K562 (cell line): ENCODE data around the gene TTK. TPM values are rescaled to one million over a fixed set of nuclear protein-coding genes. Genes with fewer than 3 reads are reported as not detected.

Experiments used
- ATAC-seq: fragments of 200-7000 bp; cut with Tn5 transposase; 3 replicates; pipeline ENCODE4 v1.9.1; 2020; ENCODE audit warnings: moderate library complexity
- BruUV-seq: library from RNA; stranded (reverse); fragments of 400-500 nt; replicated peaks from 2 replicates; lab custom pipeline; 2021; lab: Mats Ljungman, UMichigan
- CTCF ChIA-PET: fragments of 300-600 bp; formaldehyde crosslinking; extraction: SDS; loops from one replicate; lab custom pipeline; 2021; ENCODE audit warnings: low intra/inter-chr PET ratio; lab: Yijun Ruan, JAX
- POLR2A ChIA-PET: fragments of 300-600, 350-650 bp; sonication (Branson Sonifier 250); formaldehyde crosslinking; extraction: SDS; loops from one replicate; lab custom pipeline; 2021; ENCODE audit warnings: antibody characterized with exemption, inconsistent platforms; lab: Yijun Ruan, JAX
- DNase-seq, 4 experiments: peaks; one replicate each; pipeline versions ENCODE4 v3.0.0 to v3.0.0-alpha.2; 2011 to 2018; ENCODE audit warnings: low spot score in 3 of 4, mixed read lengths in 3 of 4; ENCODE audit errors: extremely low read depth in 1 of 4
- FAIRE-seq: peaks from 2 replicates; lab custom pipeline; 2011; peaks lifted over from hg19 to GRCh38; lab: Jason Lieb, UNC
- H2AFZ ChIP-seq: 2 replicates; pipeline ENCODE4 v1.6.0; 2011; ENCODE audit warnings: low read depth, low read length, control low read depth, inconsistent platforms
- H3K27ac ChIP-seq: fragments of 200-600 bp; 3 replicates; pipeline ENCODE4 v1.8.0; 2011; ENCODE audit warnings: low read depth, mild to moderate bottlenecking, control low read depth, inconsistent platforms, low read length, moderate library complexity, mixed read lengths; ENCODE audit errors: extremely low read depth
- H3K27me3 ChIP-seq, 2 experiments: fragments of 300-600 bp in 1 of 2; 2 replicates in 1 of 2; 3 replicates in 1 of 2; pipeline versions ENCODE4 v1.6.0 to v1.8.0; 2011; ENCODE audit warnings: inconsistent platforms in 2 of 2, low read length in 2 of 2, mild to moderate bottlenecking in 1 of 2, mixed read lengths in 1 of 2, moderate library complexity in 1 of 2; ENCODE audit not compliant: control insufficient read depth in 2 of 2, insufficient read depth in 2 of 2
- H3K36me3 ChIP-seq: fragments of 300-600 bp; 3 replicates; pipeline ENCODE4 v1.8.0; 2011; ENCODE audit warnings: mild to moderate bottlenecking, low read length, inconsistent platforms; ENCODE audit not compliant: control insufficient read depth, insufficient read depth
- H3K4me1 ChIP-seq, 2 experiments: fragments of 200-600 bp in 1 of 2; replicated peaks in 1 of 2; 2 replicates in 1 of 2; 3 replicates in 1 of 2; pipeline versions ENCODE4 v1.5.1 to v1.8.0; 2011; ENCODE audit warnings: inconsistent platforms in 2 of 2, low read length in 2 of 2, mild to moderate bottlenecking in 1 of 2, mixed read lengths in 1 of 2, moderate library complexity in 1 of 2; ENCODE audit not compliant: control insufficient read depth in 2 of 2, insufficient read depth in 2 of 2
- H3K4me2 ChIP-seq: 2 replicates; pipeline ENCODE4 v1.6.1; 2011; ENCODE audit warnings: low read length, control low read depth, inconsistent platforms, mixed read lengths; ENCODE audit not compliant: insufficient read depth
- H3K4me3 ChIP-seq: fragments of 200-600 bp; sonication (generic), shearing (Covaris generic); 2 replicates; pipeline ENCODE4 v1.5.1; 2016; ENCODE audit warnings: control low read depth, inconsistent platforms
- H3K79me2 ChIP-seq: fragments of 200-600 bp; 3 replicates; pipeline ENCODE4 v1.8.0; 2011; ENCODE audit warnings: low read length, inconsistent platforms; ENCODE audit not compliant: control insufficient read depth, insufficient read depth
- H3K9ac ChIP-seq, 2 experiments: 2 replicates each; pipeline versions ENCODE4 v1.6.0 to v1.6.1; 2011; ENCODE audit warnings: low read depth in 2 of 2, low read length in 2 of 2, control low read depth in 1 of 2, inconsistent platforms in 1 of 2, mild to moderate bottlenecking in 1 of 2, mixed read lengths in 1 of 2; ENCODE audit not compliant: insufficient read depth in 1 of 2
- H3K9me1 ChIP-seq: one replicate; pipeline ENCODE4 v1.6.0; 2011; ENCODE audit warnings: inconsistent platforms, mild to moderate bottlenecking, low read length, moderate library complexity; ENCODE audit not compliant: control insufficient read depth, insufficient read depth
- H3K9me3 ChIP-seq: replicated peaks from 2 replicates; pipeline ENCODE4 v1.5.1; 2011; ENCODE audit warnings: low read depth, low read length, inconsistent platforms; ENCODE audit not compliant: control insufficient read depth, insufficient read depth
- H4K20me1 ChIP-seq: replicated peaks from 2 replicates; pipeline ENCODE4 v1.6.1; 2011; ENCODE audit warnings: low read length, inconsistent platforms, mixed read lengths; ENCODE audit not compliant: control insufficient read depth, insufficient read depth
- KDM4B ChIP-seq, 2 experiments: fragments of 450-650 bp in 1 of 2; sonication (generic) in 1 of 2; IDR thresholded peaks; 2 replicates each; pipeline ENCODE4 v1.6.1; 2016 to 2017; ENCODE audit warnings: borderline replicate concordance in 2 of 2, antibody characterized with exemption in 1 of 2, low read depth in 1 of 2, mild to moderate bottlenecking in 1 of 2
- MXD1 ChIP-seq: fragments of 250-450 bp; sonication (Bioruptor Pico); IDR thresholded peaks from 2 replicates; pipeline ENCODE4 v1.8.0; 2021; ENCODE audit warnings: borderline replicate concordance, mild to moderate bottlenecking, moderate library complexity; ENCODE audit not compliant: poor library complexity, severe bottlenecking
- POLR2G ChIP-seq: fragments of 200-400 bp; formaldehyde crosslinking; IDR thresholded peaks from 2 replicates; pipeline ENCODE4 v1.6.1; 2017; ENCODE audit warnings: low read depth, mild to moderate bottlenecking, antibody characterized with exemption, low read length, moderate library complexity
- POLR3G ChIP-seq: IDR thresholded peaks from 2 replicates; pipeline ENCODE4 v1.6.1; 2011; ENCODE audit not compliant: insufficient read length, insufficient replicate concordance; ENCODE audit errors: extremely low read depth
- RBM15 ChIP-seq: fragments of 200-400 bp; formaldehyde crosslinking; IDR thresholded peaks from 2 replicates; pipeline ENCODE4 v1.6.1; 2018; ENCODE audit warnings: mild to moderate bottlenecking, low read length, moderate library complexity; ENCODE audit not compliant: insufficient read depth
- ZNF140 ChIP-seq: fragments of 250-450 bp; sonication (Bioruptor Pico); IDR thresholded peaks from 2 replicates; pipeline ENCODE4 v1.8.0; 2021; ENCODE audit warnings: moderate library complexity, mild to moderate bottlenecking, inconsistent platforms
- ZNF311 ChIP-seq: fragments of 250-450 bp; sonication (Bioruptor Pico); IDR thresholded peaks from 2 replicates; pipeline ENCODE4 v1.4.0; 2020; ENCODE audit warnings: mild to moderate bottlenecking, moderate library complexity
- ZNF668 ChIP-seq: fragments of 250-450 bp; sonication (Bioruptor Pico); IDR thresholded peaks from 2 replicates; pipeline ENCODE4 v1.8.0; 2022; ENCODE audit warnings: mild to moderate bottlenecking, inconsistent platforms
- ZNF740 ChIP-seq, 3 experiments: fragments of 200-800 bp in 1 of 3; sonication (Bioruptor generic) in 1 of 3; sonication (generic) in 1 of 3; formaldehyde crosslinking in 1 of 3; IDR thresholded peaks; 2 replicates each; pipeline versions ENCODE4 v1.6.1 to v1.8.0; 2016 to 2022; ENCODE audit warnings: mild to moderate bottlenecking in 2 of 3, missing compliant biosample characterization in 2 of 3, missing genetic modification characterization in 2 of 3, missing genetic modification reagents in 1 of 3
- ZNF75A ChIP-seq: fragments of 450-650 bp; formaldehyde crosslinking; IDR thresholded peaks from 2 replicates; pipeline ENCODE4 v1.4.0; 2020; ENCODE audit warnings: mild to moderate bottlenecking
- WGBS: fragments of 100-300 bp; shearing (Covaris generic); methylation state at CpG from one replicate; pipeline ENCODE4 v1.1.6; 2016; ENCODE audit warnings: low coverage, mixed read lengths; ENCODE audit not compliant: insufficient coverage; ENCODE audit errors: missing lambda C conversion rate; 5-methylcytosine and 5-hydroxymethylcytosine counted together
- in situ Hi-C: fragments of 300-500 bp; cut with MboI; formaldehyde crosslinking; loops from 4 replicates; pipeline ENCODE4 v1.15.0; 2018; ENCODE audit warnings: inconsistent platforms, mixed read lengths
- intact Hi-C: fragments of 100-400 bp; cut with micrococcal nuclease; formaldehyde crosslinking; loops from 2 replicates; pipeline ENCODE4 v1.14.2; 2022
- polyA plus RNA-seq, 8 experiments: library from polyadenylated mRNA; depleted of rRNA in 4 of 8; stranded (reverse) in 5 of 8; unstranded in 3 of 8; fragments of >200 nt; fragmentation: Nextera tagmentation in 2 of 8; fragmentation: Illumina TruSeq in 1 of 8; extraction: Ambion mirVana in 2 of 8; extraction: Trizol in 1 of 8; gene quantifications; 2 replicates each; pipeline versions ENCODE4 v1.2.1 to v1.2.3, GENCODE V29; 2011 to 2014; ENCODE audit warnings: inconsistent platforms in 1 of 8, missing spikeins in 1 of 8
- total RNA-seq, 7 experiments: library from RNA; depleted of rRNA in 6 of 7; stranded (reverse); fragments of >200 nt in 6 of 7; fragmentation: Illumina TruSeq in 2 of 7; extraction: Trizol in 2 of 7; gene quantifications; 2 replicates each; pipeline versions ENCODE4 v1.2.1 to v1.2.3, GENCODE V29; 2011 to 2021; ENCODE audit warnings: low replicate concordance in 1 of 7
- TF ChIP-seq, protein P1 (sequence below), 2 experiments: IDR thresholded peaks in 1 of 2; conservative IDR thresholded peaks in 1 of 2; 2 replicates each; pipeline ENCODE4 v1.6.1; 2016; ENCODE audit warnings: low read depth in 2 of 2, mild to moderate bottlenecking in 1 of 2, missing compliant biosample characterization in 1 of 2, missing genetic modification characterization in 1 of 2, moderate library complexity in 1 of 2

Gene TTK
- total and polyA plus RNA-seq, 9 of the 15 experiments (the other 6 are each of a cell fraction or from before 2014, with no cell fraction given), result 32.7 to 58.9 (median 52.8) TPM

DNA sequence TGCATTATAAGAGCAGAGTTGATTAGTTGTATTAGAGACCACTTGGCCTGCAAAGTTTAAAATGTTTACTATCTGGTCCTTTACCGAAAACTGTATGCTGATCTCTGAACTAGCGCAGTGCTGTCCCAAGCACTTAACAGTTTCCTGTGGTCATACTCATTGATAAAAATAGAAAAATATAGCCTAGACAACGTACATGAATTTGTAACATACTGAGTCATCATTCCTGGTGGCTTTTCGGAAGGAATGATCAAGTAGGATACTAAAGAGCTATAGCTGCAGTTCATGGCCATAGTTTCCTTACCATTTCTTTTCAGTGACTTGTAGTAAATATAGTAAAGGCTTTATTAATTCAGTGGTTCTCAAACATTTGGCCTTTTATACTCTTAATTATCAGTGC, 18.4 kb downstream of the TTK start:
- H3K4me2 ChIP-seq, result no peak overlapping the region
- BruUV-seq, result no TSS peak
- no peak overlapping the region for H3K27ac ChIP-seq
- no peak for DNase-seq
- CTCF ChIA-PET, result no interaction called here
- H4K20me1 ChIP-seq, result no peaks in the 10 kb centered on the region
- no peaks in the 10 kb centered on the region for H3K79me2 ChIP-seq
- no peaks in the 10 kb centered on the region for H3K9me3 ChIP-seq
- ATAC-seq, result no peak
- intact Hi-C loops, result no loop called here
- no peak overlapping the region for H3K9ac ChIP-seq
- 69% methylated on average over 4 of the region's 4 CpGs for WGBS
- no peak overlapping the region for H3K4me3 ChIP-seq
- POLR2A ChIA-PET, result no interaction called here
- in situ Hi-C loops, result no loop called here
- no peaks in the 10 kb centered on the region for H3K9me1 ChIP-seq
- no peak overlapping the region for H2AFZ ChIP-seq
- FAIRE-seq, result no peak
- H3K4me1 ChIP-seq, result no peaks in the 10 kb centered on the region
- H3K36me3 ChIP-seq, result peaks cover 52% of the 10 kb centered on the region
- H3K27me3 ChIP-seq, result no peaks in the 10 kb centered on the region
- no peak for TF ChIP-seq MXD1
- no peak for TF ChIP-seq ZNF668 (CRISPR knock-in tag)
- TF ChIP-seq, protein P1, sequence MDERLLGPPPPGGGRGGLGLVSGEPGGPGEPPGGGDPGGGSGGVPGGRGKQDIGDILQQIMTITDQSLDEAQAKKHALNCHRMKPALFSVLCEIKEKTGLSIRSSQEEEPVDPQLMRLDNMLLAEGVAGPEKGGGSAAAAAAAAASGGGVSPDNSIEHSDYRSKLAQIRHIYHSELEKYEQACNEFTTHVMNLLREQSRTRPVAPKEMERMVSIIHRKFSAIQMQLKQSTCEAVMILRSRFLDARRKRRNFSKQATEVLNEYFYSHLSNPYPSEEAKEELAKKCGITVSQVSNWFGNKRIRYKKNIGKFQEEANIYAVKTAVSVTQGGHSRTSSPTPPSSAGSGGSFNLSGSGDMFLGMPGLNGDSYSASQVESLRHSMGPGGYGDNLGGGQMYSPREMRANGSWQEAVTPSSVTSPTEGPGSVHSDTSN (CRISPR knock-in tag; IDR thresholded peaks at IDR 0.05; ENCODE audit: low read depth), result no peak
- TF ChIP-seq, protein P1 (tag; conservative IDR thresholded peaks at IDR 0.05; ENCODE audit: low read depth), result no peak
- TF ChIP-seq ZNF140 (CRISPR knock-in tag), result no peak
- TF ChIP-seq RBM15, result no peak
- no peak for TF ChIP-seq ZNF75A
- TF ChIP-seq POLR3G, result no peak
- no peak for TF ChIP-seq POLR2G
- TF ChIP-seq KDM4B (IDR thresholded peaks at IDR 0.05; ENCODE audit: borderline replicate concordance in 2 of 2, low read depth in 1 of 2), result no peak
- TF ChIP-seq ZNF311, result no peak
- TF ChIP-seq ZNF740 (CRISPR knock-in tag; IDR thresholded peaks at IDR 0.05), result no peak
- no peak for TF ChIP-seq ZNF740 (tag; IDR thresholded peaks at IDR 0.05)
